Naive B cell (primary cell): ENCODE measurements around the gene TDRD1. TPM values are rescaled to one million over a fixed set of nuclear protein-coding genes. Genes with fewer than 3 reads are reported as not detected.

Source experiments
- ATAC-seq, 2 donors: fragments of 150-1000 bp; cut with Tn5 transposase; 2 replicates each; pipeline ENCODE4 v1.10.0; 2021; ENCODE audit warnings: low read depth in 2 of 2, mild to moderate bottlenecking in 2 of 2, moderate library complexity in 2 of 2
- DNase-seq: peaks from one replicate; pipeline ENCODE4 v3.0.0; 2022
- H3K27ac Mint-ChIP-seq, 6 donors: one replicate each; pipeline ENCODE4 v1.8.0; 2020 to 2022; ENCODE audit warnings: mild to moderate bottlenecking in 6 of 6, mixed read lengths in 6 of 6, moderate library complexity in 5 of 6, inconsistent platforms in 2 of 6
- H3K27me3 Mint-ChIP-seq, 3 donors: one replicate each; pipeline ENCODE4 v1.8.0; 2021 to 2022; ENCODE audit warnings: mixed read lengths in 3 of 3, mild to moderate bottlenecking in 1 of 3
- H3K36me3 Mint-ChIP-seq, 2 donors: one replicate each; pipeline ENCODE4 v1.8.0; 2020 to 2022; ENCODE audit warnings: mixed read lengths in 2 of 2, inconsistent platforms in 1 of 2, mild to moderate bottlenecking in 1 of 2
- H3K4me1 Mint-ChIP-seq, 3 donors: one replicate each; pipeline ENCODE4 v1.8.0; 2020 to 2022; ENCODE audit warnings: mixed read lengths in 3 of 3, inconsistent platforms in 1 of 3, mild to moderate bottlenecking in 1 of 3, moderate library complexity in 1 of 3
- H3K4me3 Mint-ChIP-seq, 8 donors: one replicate each; pipeline ENCODE4 v1.8.0; 2020 to 2022; ENCODE audit warnings: mild to moderate bottlenecking in 8 of 8, mixed read lengths in 8 of 8, moderate library complexity in 8 of 8, inconsistent platforms in 2 of 8
- H3K9me3 Mint-ChIP-seq, 7 donors: one replicate each; pipeline ENCODE4 v1.8.0; 2020 to 2022; ENCODE audit warnings: mixed read lengths in 7 of 7, mild to moderate bottlenecking in 5 of 7, inconsistent platforms in 2 of 7, moderate library complexity in 1 of 7
- polyA plus RNA-seq, 6 donors: library from polyadenylated mRNA; unstranded; fragments of 300-500 nt; fragmentation: Illumina TruSeq; gene quantifications; one replicate each; pipeline ENCODE4 v1.2.3, GENCODE V29; 2021; ENCODE audit warnings: low read depth in 6 of 6

TDRD1 gene
- polyA plus RNA-seq, 6 donors from 2014 or later: 0.75 TPM; not detected in 5

GRCh38 chr10:114221235-114221634 lies 42.1 kb downstream of the TDRD1 start:
- Mint-ChIP-seq H3K36me3 (no peaks in the 10 kb centered on the region), H3K4me1 (no peaks in the 10 kb centered on the region), H3K9me3 (no peaks in the 10 kb centered on the region), H3K27ac (no peak overlapping the region), H3K4me3 (no peak overlapping the region), H3K27me3 (peaks cover 5 to 20% (median 9%) of the 10 kb centered on the region in 3 donors)
- no peak for DNase-seq
- ATAC-seq: no peak

- Mint-ChIP-seq H3K36me3 (no peaks in the 10 kb centered on the region), H3K27ac (peak overlapping the region in 1 of 6 donors; percentile 13), H3K27me3 (peaks cover 9 to 20% (median 10%) of the 10 kb centered on the region in 3 donors), H3K4me1 (no peaks in the 10 kb centered on the region), H3K4me3 (no peak overlapping the region), H3K9me3 (no peaks in the 10 kb centered on the region)
- no peak for DNase-seq
- no peak for ATAC-seq
These were observed 43.9 kb downstream of the TDRD1 start for GRCh38 chr10:114223066-114223465.

DNA sequence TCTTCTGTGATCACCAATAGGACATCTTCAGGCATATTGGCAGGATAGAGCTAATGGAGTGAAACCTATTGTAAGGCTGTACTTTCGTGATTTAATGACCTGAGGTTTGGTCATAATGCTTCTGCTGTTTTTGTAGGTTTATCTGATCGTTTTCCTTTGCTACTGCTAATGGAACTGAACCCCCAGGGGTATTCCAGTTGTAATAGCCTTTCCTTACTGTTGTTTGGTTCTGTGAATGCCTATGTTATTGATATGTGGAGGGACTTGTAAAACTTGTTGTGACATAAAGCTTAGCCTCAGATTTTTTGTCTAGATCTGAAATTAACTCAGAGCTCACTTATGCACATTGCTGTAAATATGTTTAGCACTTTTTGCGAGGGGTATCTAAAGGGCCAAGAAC lies 49.0 kb downstream of the TDRD1 start:
- Mint-ChIP-seq H3K4me1 (no peaks in the 10 kb centered on the region), H3K27me3 (peaks cover 5 to 19% (median 8%) of the 10 kb centered on the region in 3 donors), H3K9me3 (no peaks in the 10 kb centered on the region), H3K27ac (peak overlapping the region in 2 of 6 donors; percentile 11 to 69), H3K4me3 (no peak overlapping the region), H3K36me3 (no peaks in the 10 kb centered on the region)
- no peak for ATAC-seq
- DNase-seq: no peak

DNA sequence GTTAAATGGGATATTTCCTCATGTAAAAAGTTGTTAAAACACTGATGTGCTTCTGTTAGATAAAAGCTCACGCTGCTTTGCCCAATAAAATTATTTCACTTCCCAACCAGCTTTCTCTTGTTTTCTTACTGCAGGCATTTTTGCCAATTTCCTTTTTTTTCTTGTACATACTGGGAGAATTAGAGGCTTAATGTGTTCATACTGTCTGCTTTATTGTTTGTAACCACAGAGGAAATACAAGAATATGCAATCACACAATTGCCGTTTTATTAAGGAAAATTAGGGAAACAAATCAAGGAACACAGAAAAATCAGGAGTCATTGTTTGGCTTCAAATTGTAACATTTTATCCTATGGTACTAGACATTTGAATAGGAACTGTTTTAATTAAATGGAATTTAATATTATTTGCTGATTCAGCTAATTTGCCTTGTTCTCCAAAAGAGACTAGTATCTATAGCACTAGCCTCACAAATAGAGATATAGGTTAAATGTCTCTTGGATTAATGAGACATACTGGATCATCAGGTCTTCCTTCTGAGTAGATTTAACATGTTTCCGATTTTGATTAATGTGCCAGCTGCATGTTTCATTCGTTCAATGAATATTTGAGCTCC lies 53.5 kb downstream of the TDRD1 start:
- Mint-ChIP-seq H3K27me3 (peaks cover 15 to 24% (median 24%) of the 10 kb centered on the region in 3 donors), H3K27ac (no peak overlapping the region), H3K4me3 (no peak overlapping the region), H3K36me3 (no peaks in the 10 kb centered on the region), H3K9me3 (no peaks in the 10 kb centered on the region), H3K4me1 (no peaks in the 10 kb centered on the region)
- DNase-seq: no peak
- ATAC-seq: no peak

- Mint-ChIP-seq H3K9me3 (no peaks in the 10 kb centered on the region), H3K4me3 (no peak overlapping the region), H3K27ac (no peak overlapping the region), H3K4me1 (no peaks in the 10 kb centered on the region), H3K27me3 (peaks cover 22 to 32% (median 31%) of the 10 kb centered on the region in 3 donors), H3K36me3 (no peaks in the 10 kb centered on the region)
- ATAC-seq (no peak), DNase-seq (no peak)
These were observed 54.3 kb downstream of the TDRD1 start for GRCh38 chr10:114233482-114233881.

DNA sequence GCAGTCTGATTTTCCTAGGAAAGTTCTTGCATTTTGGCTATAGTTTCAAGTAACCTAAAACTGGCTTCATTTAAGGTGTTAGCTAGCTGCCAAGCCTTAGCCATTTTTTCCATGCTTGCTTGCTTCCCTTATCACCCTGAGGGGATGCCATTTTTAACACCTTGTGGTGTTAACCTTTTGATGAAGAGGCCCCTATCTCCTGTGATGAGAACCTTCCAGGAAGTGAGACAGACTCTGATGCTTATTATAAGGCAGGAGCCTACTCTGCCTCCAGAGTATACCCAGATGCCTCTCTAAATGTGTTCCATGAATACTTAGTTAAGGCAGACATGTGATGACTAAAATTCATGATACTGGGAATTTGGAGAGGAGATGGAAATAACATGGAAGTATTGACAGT lies 55.0 kb downstream of the TDRD1 start:
- Mint-ChIP-seq H3K27me3 (peaks cover 22 to 35% (median 33%) of the 10 kb centered on the region in 3 donors), H3K9me3 (no peaks in the 10 kb centered on the region), H3K4me3 (no peak overlapping the region), H3K27ac (no peak overlapping the region), H3K36me3 (no peaks in the 10 kb centered on the region), H3K4me1 (peaks cover 0 to 5% (median 0%) of the 10 kb centered on the region in 3 donors)
- no peak for DNase-seq
- ATAC-seq: no peak

- Mint-ChIP-seq H3K4me3 (peak within 1 kb of the TSS in 7 of 8 donors; percentile 38 to 81 (median 76)), H3K36me3 (no peaks in the 10 kb centered on the region), H3K27ac (no peak within 1 kb of the TSS), H3K4me1 (peaks cover 0 to 6% (median 0%) of the 10 kb centered on the region in 3 donors), H3K27me3 (peaks cover 41 to 71% (median 61%) of the 10 kb centered on the region in 3 donors), H3K9me3 (no peaks in the 10 kb centered on the region)
- DNase-seq (peak; percentile 28), ATAC-seq (peak; percentile 62 to 65)
These were observed 60.2 kb downstream of the TDRD1 start, which contains the start of gene VWA2 for GRCh38 chr10:114239117-114239993. VWA2 (plus strand) TSS chr10:114239254; CDS start chr10:114248714, 9,460 bp downstream.

GRCh38 chr10:114239994-114240345 lies 60.8 kb downstream of the TDRD1 start:
- Mint-ChIP-seq H3K9me3 (no peaks in the 10 kb centered on the region), H3K27ac (no peak overlapping the region), H3K4me1 (peaks cover 0 to 6% (median 0%) of the 10 kb centered on the region in 3 donors), H3K27me3 (peaks cover 41 to 72% (median 60%) of the 10 kb centered on the region in 3 donors), H3K4me3 (peak overlapping the region in 6 of 8 donors; percentile 2 to 60 (median 28)), H3K36me3 (no peaks in the 10 kb centered on the region)
- DNase-seq (no peak), ATAC-seq (no peak)

DNA sequence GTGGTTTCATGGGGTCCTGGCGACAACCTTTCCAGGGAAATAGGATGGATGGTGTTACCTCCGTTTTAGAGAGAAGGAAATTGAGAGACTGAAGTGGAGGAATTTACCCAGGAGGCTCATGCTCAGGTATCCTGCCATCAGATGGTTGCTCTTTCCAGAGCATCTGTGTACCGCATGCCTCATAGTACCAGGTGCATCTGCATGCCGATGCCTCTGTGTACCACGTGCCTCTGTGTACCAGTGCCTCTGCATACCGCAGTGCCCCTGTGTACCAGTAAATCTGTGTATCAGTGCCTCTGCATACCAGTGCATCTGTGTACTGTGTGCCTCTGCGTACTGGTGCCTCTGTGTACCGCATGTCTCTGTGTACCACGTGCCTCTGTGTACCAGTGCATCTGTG lies 63.1 kb downstream of the TDRD1 start:
- H3K27me3 Mint-ChIP-seq: peaks cover 36 to 63% (median 49%) of the 10 kb centered on the region in 3 donors
- no peak for ATAC-seq

GRCh38 chr10:114243661-114244060 lies 64.5 kb downstream of the TDRD1 start:
- ATAC-seq (no peak), DNase-seq (no peak)
- Mint-ChIP-seq H3K27me3 (peaks cover 30 to 51% (median 39%) of the 10 kb centered on the region in 3 donors), H3K27ac (no peak overlapping the region), H3K4me3 (no peak overlapping the region), H3K36me3 (no peaks in the 10 kb centered on the region), H3K9me3 (no peaks in the 10 kb centered on the region), H3K4me1 (peaks cover 0 to 6% (median 0%) of the 10 kb centered on the region in 3 donors)

More for the DNA sequence above, 63.1 kb downstream of the TDRD1 start:
- no peak for DNase-seq
- peaks cover 0 to 6% (median 0%) of the 10 kb centered on the region in 3 donors for H3K4me1 Mint-ChIP-seq
- H3K9me3 Mint-ChIP-seq: no peaks in the 10 kb centered on the region
- no peak overlapping the region for H3K4me3 Mint-ChIP-seq
- H3K36me3 Mint-ChIP-seq: no peaks in the 10 kb centered on the region
- no peak overlapping the region for H3K27ac Mint-ChIP-seq

DNA sequence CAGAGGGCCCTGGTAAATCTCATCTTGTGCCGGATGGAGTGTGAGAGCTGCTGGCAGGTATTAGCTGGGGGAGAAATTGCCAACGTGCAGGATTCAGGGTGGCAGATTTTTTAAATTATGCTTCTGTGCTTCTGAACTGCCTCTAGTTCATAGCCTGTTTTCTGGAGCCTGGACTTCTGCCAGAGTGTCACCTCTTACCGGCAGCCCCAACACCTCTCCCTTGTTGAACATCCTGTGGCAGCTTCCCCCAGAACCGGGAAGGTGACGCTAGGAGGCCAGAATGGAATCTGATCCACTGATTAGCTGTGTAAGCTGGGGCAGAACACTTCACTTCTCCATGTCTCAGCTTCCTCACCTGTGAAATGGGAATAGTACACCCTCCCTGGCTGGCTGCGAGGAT lies 65.0 kb downstream of the TDRD1 start:
- H3K27ac Mint-ChIP-seq: no peak overlapping the region
- ATAC-seq (no peak), DNase-seq (no peak)
- no peaks in the 10 kb centered on the region for H3K36me3 Mint-ChIP-seq
- H3K9me3 Mint-ChIP-seq: no peaks in the 10 kb centered on the region
- no peak overlapping the region for H3K4me3 Mint-ChIP-seq
- H3K27me3 Mint-ChIP-seq: peaks cover 30 to 48% (median 38%) of the 10 kb centered on the region in 3 donors
- peaks cover 0 to 2% (median 0%) of the 10 kb centered on the region in 3 donors for H3K4me1 Mint-ChIP-seq

DNA sequence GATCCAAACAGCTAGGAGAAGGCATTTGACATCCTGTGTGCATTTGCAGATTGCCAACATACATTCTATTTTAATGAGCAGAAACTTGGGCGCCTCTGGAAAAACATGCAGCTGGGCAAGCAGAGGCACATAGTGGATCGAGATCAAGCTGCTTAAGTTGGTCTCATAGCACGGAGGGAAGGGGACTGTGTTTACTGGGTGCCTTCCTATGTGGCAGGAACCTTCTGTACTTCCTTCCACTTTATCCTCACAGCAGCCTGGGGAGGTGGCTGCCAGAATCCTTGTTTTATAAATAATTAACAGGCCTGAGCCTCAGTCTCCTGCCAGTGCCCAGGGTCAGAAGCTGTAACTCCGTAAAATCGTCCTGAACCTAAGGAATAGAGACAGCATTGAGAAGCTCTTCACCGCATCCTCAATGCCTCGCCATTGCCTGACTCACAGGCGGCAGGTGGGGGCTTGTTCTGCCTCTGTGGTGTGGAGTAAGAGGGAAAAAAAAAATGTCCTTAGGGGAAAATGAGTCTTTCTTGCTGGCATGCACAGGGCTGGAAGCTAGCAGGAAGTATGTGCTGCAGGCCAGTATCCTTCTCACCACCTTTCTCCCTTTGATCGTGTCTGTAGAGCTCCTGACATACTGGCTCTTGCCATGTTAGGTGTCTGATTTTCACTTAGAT lies 66.1 kb downstream of the TDRD1 start:
- DNase-seq (no peak), ATAC-seq (no peak)
- peak overlapping the region in 1 of 6 donors; percentile 49 for H3K27ac Mint-ChIP-seq
- no peaks in the 10 kb centered on the region for H3K4me1 Mint-ChIP-seq
- peaks cover 0 to 2% (median 0%) of the 10 kb centered on the region in 7 donors for H3K9me3 Mint-ChIP-seq
- no peaks in the 10 kb centered on the region for H3K36me3 Mint-ChIP-seq
- no peak overlapping the region for H3K4me3 Mint-ChIP-seq
- H3K27me3 Mint-ChIP-seq: peaks cover 32 to 38% (median 37%) of the 10 kb centered on the region in 3 donors

- Mint-ChIP-seq H3K36me3 (no peaks in the 10 kb centered on the region), H3K27ac (peak overlapping the region in 1 of 6 donors; percentile 69), H3K4me3 (peak overlapping the region in 1 of 8 donors; percentile 44), H3K27me3 (peaks cover 20 to 25% (median 24%) of the 10 kb centered on the region in 3 donors), H3K9me3 (peaks cover 0 to 2% (median 0%) of the 10 kb centered on the region in 7 donors), H3K4me1 (no peaks in the 10 kb centered on the region)
- no peak for ATAC-seq
- DNase-seq: no peak
These were observed 67.6 kb downstream of the TDRD1 start for GRCh38 chr10:114246679-114247305.
